Astrocyte (in vitro differentiated cells and primary cell): ENCODE measurements around the gene IGSF21.

ENCODE experiments used
- EZH2 ChIP-seq: IDR thresholded peaks from 2 replicates; pipeline ENCODE4 v1.6.1; 2012; ENCODE audit warnings: mild to moderate bottlenecking, low read length, inconsistent platforms; ENCODE audit not compliant: insufficient read depth
- TF ChIP-seq, protein P1 (sequence below): IDR thresholded peaks from 2 replicates; pipeline ENCODE4 v1.5.1; 2011; ENCODE audit warnings: low read depth, mild to moderate bottlenecking, inconsistent platforms, low read length, moderate library complexity; ENCODE audit not compliant: insufficient read depth

DNA sequence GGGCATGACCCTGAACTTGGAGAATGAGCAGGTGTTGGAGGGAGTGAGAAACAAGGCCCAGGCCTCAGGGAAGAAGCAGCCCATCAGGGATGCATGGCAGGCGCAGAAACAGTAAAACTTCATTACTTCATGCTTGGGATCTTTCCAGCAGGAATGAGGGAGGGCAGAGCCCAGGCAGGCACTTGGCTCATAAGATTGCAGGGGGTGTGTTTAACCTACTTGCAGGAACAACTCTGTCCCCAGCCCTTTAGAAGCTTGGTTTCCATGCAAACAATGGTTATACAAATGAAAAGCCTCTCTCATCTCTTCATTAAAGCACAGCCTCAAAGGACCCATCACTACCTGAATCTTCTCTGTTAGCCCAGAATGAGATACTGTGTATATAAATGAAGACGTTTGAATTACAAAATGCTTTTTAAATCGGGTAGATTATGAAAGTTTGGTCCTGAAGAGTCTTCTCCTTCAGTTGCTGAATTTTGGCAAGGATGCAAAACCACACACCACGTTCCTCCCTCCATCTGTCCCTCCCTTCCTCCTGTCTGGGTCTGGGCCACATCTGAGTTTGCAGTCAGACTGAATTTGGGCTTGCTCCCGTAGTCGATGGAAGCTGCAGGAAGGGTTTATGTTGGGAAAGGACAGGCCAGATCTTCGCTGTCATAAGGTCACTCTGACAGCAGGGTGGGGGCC, 218.8 kb downstream of the IGSF21 start:
- TF ChIP-seq EZH2, result no peak
- TF ChIP-seq, protein P1, sequence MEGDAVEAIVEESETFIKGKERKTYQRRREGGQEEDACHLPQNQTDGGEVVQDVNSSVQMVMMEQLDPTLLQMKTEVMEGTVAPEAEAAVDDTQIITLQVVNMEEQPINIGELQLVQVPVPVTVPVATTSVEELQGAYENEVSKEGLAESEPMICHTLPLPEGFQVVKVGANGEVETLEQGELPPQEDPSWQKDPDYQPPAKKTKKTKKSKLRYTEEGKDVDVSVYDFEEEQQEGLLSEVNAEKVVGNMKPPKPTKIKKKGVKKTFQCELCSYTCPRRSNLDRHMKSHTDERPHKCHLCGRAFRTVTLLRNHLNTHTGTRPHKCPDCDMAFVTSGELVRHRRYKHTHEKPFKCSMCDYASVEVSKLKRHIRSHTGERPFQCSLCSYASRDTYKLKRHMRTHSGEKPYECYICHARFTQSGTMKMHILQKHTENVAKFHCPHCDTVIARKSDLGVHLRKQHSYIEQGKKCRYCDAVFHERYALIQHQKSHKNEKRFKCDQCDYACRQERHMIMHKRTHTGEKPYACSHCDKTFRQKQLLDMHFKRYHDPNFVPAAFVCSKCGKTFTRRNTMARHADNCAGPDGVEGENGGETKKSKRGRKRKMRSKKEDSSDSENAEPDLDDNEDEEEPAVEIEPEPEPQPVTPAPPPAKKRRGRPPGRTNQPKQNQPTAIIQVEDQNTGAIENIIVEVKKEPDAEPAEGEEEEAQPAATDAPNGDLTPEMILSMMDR, result no peak
